ENCODE results near the gene ZSCAN5A. TPM values are rescaled to one million over a fixed set of nuclear protein-coding genes. Genes with fewer than 3 reads are reported as not detected.
"Not testable (repeated sequence)": the region's sequence is repeated elsewhere in the genome, so short reads cannot be mapped to it uniquely, and the experiment has no call there.

The ZSCAN5A gene
- polyA plus RNA-seq, 3 donors, result 12.2 to 21.6 (median 20.3) TPM

GRCh38 chr19:56217039-56217949, 97.3 kb downstream of the ZSCAN5A start:
- no peak for DNase-seq

DNA sequence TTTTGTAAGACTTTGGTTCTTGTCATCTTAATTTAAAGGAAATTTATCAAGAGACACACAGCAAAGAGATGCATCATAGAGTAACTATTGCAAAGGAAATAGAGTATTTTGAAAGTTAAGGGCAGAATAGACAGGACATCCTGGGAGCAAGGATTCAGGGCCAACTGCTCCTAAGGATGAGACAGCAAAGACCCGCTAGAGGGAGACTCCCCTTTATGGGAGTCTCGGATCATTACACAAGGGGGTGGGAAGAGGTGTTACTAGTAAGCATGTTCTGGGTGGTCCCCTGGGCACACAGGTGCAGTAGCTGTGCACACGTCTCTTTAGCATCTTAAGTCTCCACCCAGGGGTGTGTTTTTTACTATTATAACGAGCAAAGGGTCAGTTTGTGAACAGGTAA, 102.9 kb downstream of the ZSCAN5A start:
- DNase-seq, result no peak

GRCh38 chr19:56210036-56210435, 104.6 kb downstream of the ZSCAN5A start:
- DNase-seq, result not testable (repeated sequence)

DNA sequence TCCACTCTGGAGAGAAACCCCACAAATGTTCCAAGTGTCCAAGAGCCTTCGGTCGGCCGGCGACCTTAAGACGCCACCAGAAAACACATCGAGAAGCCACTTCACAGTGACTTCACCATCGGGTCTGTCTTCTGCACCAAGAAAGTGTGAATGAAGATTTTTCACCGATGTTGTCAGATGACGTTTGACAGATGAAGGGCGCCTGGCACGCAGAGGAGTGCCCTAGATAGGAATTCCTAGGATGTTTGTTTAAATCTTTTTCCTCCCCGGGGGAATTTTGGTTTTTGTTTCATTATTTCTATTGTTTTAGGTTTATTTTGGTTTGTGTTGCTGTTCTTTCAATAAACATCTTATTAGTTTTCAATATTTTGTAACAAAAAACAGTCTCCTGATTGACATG, 105.5 kb downstream of the ZSCAN5A start:
- DNase-seq, result no peak

DNA sequence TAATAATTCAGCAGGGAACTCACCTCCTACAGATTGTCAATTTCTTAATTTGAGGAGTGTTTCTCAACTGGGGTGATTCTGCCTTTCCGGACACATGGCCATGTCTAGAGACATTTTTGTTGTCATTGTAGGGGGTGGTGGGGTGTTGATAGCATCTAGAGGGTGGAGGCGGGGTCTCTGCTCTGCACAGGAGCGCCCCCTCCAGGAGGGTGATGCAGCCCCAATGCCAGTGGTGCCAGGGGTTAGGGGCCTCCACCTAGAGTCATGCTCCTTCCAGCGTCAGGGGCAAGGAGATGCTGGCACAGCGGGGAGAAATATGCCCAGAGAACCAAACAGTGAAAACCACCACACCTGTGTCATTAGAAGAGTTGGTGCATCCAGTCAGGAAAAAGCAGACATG, 107.1 kb downstream of the ZSCAN5A start:
- DNase-seq, result not testable (repeated sequence)

GRCh38 chr19:56201973-56202372, 112.7 kb downstream of the ZSCAN5A start, which contains the start of gene ZSCAN5C:
TSS of gene ZSCAN5C (plus strand) at chr19:56202273. CDS start at chr19:56205914, 3,641 bp downstream.
- DNase-seq, result no peak

- DNase-seq, result no peak
Observed at GRCh38 chr19:56199687-56200086, 115.0 kb downstream of the ZSCAN5A start.

GRCh38 chr19:56197646-56198045, 117.0 kb downstream of the ZSCAN5A start, which contains the start of gene ZSCAN5B:
TSS of gene ZSCAN5B (minus strand) at chr19:56197783. CDS start at chr19:56193052, 4,731 bp downstream.
- DNase-seq, result not testable (repeated sequence)

DNA sequence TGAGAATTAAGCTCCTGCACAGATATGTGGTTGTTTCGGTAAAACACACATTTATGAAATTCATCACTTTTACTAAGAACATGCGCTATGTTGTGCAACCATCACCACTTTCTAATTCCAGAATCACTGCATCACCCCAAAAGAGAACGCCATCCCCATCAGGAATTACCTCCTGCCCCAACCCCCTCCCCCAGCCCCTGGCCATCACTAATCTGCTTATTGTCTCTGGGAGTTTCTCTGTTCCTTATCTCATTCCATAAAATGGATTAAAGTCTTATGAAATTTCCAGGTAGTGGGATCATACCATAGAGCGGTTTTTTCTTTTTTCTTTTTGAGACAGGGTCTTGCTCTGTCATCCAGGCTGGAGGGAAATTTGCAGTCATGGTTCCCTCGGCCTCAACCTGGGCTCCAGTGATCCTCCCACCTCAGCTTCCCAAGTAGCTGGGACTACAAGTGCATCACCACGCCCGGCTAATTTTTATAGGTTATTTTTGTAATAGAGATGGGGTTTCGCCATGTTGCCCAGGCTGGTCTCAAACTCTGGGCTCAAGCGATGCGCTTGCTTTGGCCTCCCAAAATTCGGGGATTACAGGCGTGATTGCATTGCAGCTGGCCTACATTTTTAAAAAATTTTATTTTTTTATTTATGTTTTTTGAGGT, 120.5 kb downstream of the ZSCAN5A start:
- DNase-seq, result peak; percentile 36

- DNase-seq, result no peak
Observed at GRCh38 chr19:56191711-56192110, 122.9 kb downstream of the ZSCAN5A start.

GRCh38 chr19:56191115-56191514, 123.5 kb downstream of the ZSCAN5A start:
- no peak for DNase-seq

- DNase-seq, result no peak
Observed at GRCh38 chr19:56189785-56190184, 124.9 kb downstream of the ZSCAN5A start.

DNA sequence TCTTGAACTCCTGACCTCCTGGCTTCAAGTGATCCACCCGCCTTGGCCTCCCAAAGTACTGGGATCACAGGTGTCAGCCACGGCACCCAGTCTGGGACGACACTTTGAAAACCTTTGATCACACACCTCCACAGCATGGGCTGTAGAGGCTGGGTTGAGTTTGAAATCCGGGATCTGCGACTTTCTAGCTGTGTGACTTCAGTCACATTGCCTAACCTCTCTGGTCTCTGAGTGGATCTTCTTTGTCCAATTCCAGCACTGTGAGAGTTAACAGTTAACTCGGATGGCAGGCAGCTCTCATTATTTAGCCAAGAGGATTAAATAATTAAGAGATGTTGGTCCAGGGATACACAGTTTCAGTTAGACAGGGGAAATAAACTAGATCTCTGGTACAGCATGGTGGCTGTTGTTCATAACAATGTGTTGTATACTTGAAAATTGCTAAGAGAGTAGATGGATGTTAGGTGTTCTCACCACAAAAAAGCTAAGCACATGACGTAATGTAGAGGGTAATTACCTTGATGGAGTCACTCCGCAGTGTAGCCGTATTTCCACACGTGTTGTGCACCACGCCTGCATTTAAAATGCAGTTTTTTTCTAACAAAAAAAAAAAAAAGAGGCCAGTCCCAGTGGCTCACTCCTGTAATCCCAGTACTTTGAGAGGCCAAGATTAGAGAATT, 136.9 kb downstream of the ZSCAN5A start:
- DNase-seq, result no peak

DNA sequence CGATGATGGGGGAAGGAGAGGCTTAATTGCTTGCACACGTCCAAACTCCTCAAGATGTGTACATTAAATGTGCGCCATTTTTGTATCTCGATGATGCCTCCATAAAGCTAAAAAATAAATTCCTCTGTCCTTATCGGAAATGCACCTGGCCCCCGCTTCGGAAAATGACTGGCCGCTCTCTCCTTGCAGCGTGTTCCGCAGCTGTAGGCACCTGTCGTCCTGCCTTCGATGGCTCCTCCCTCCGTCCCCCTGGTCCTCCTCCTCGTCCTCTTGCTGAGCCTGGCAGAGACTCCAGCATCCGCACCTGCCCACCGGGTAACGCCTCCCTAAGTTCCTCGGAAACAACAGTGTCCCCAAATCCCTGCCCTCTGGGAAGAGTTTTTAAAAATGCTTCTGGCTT, 137.8 kb downstream of the ZSCAN5A start:
- DNase-seq, result no peak

GRCh38 chr19:56176310-56176709, 138.3 kb downstream of the ZSCAN5A start:
- DNase-seq, result not testable (repeated sequence)

DNA sequence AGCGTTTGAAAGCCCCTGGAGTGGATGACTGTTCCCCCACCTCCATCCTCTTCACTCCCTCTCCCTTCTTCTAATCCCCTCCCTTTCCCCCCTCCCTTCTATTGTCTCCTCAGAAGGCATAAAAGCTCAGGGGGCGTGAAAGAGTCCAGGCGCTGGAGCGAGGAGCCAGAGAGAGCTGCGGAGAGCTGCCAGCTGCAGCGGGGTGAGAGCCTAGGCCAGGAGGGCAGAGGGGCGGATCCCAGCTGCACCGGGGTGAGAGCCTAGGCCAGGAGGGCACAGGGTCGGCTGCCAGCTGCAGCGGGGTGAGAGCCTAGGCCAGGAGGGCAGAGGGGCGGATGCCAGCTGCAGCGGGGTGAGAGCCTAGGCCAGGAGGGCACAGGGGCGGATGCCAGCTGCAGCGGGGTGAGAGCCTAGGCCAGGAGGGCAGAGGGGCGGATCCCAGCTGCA, 138.8 kb downstream of the ZSCAN5A start, which contains the start of gene GALP:
GALP (plus strand) TSS at position 148 of the 447 bp plus-strand sequence. CDS start 1,101 bp downstream, outside the sequence.
- not testable (repeated sequence) for DNase-seq

- DNase-seq, result no peak
Observed at GRCh38 chr19:56174550-56174949, 140.1 kb downstream of the ZSCAN5A start.

DNA sequence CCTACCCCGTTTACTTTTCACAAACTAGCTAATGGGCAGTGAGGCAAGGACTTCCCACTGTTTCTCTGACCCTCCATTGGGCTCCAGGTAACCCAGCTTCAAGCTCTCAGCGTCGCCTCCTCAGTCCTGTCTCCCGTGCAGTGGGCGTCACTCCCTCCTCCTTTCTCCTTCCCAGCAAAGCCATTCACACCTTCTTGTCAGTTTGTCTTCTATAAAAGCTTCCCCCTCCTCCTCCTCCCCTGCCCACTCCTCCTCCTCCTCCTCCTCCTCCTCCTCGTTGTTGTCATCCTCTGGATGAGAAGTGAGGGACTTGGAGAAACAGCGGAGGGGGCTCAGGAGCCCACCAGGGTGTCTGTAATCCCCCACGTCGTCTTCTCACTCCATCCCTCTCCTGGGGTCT, 140.6 kb downstream of the ZSCAN5A start:
- no peak for DNase-seq
